GM19463 (cell line): ENCODE measurements around the gene WWOX.

Experiments
- ATAC-seq: cut with Tn5 transposase; IDR thresholded peaks from one replicate; pipeline ENCODE4 v1.9.1; 2021; ENCODE audit warnings: mild to moderate bottlenecking, moderate library complexity; ENCODE audit not compliant: unreplicated experiment

WWOX gene

GRCh38 chr16:78906135-78906534, 806.7 kb downstream of the WWOX start:
- ATAC-seq = no peak

GRCh38 chr16:78909226-78909625, 809.8 kb downstream of the WWOX start:
- no peak for ATAC-seq

GRCh38 chr16:78915811-78916345, 816.4 kb downstream of the WWOX start:
- ATAC-seq = no peak

- no peak for ATAC-seq
These were observed 817.6 kb downstream of the WWOX start for GRCh38 chr16:78916928-78917545.

- no peak for ATAC-seq
These were observed 819.4 kb downstream of the WWOX start for GRCh38 chr16:78918805-78919305.

- ATAC-seq = no peak
These were observed 820.4 kb downstream of the WWOX start for GRCh38 chr16:78919852-78920251.

- no peak for ATAC-seq
These were observed 821.2 kb downstream of the WWOX start for GRCh38 chr16:78920621-78921020.

- no peak for ATAC-seq
These were observed 825.8 kb downstream of the WWOX start for GRCh38 chr16:78925083-78925767.

- ATAC-seq = no peak
These were observed 827.3 kb downstream of the WWOX start for GRCh38 chr16:78926723-78927210.

GRCh38 chr16:78927766-78928165, 828.3 kb downstream of the WWOX start:
- ATAC-seq = no peak

GRCh38 chr16:78929841-78930240, 830.4 kb downstream of the WWOX start:
- ATAC-seq = no peak

- no peak for ATAC-seq
These were observed 831.1 kb downstream of the WWOX start for GRCh38 chr16:78930561-78930960.

- ATAC-seq = no peak
These were observed 831.8 kb downstream of the WWOX start for GRCh38 chr16:78931267-78931666.

GRCh38 chr16:78931678-78932077, 832.2 kb downstream of the WWOX start:
- no peak for ATAC-seq

GRCh38 chr16:78932355-78932943, 833.0 kb downstream of the WWOX start:
- no peak for ATAC-seq

- ATAC-seq = no peak
These were observed 836.6 kb downstream of the WWOX start for GRCh38 chr16:78936060-78936459.

- ATAC-seq = no peak
These were observed 840.1 kb downstream of the WWOX start for GRCh38 chr16:78939597-78939996.

GRCh38 chr16:78942625-78943245, 843.3 kb downstream of the WWOX start:
- ATAC-seq = no peak

- ATAC-seq = no peak
These were observed 845.9 kb downstream of the WWOX start for GRCh38 chr16:78945336-78945735.

GRCh38 chr16:78946556-78946955, 847.1 kb downstream of the WWOX start:
- no peak for ATAC-seq

GRCh38 chr16:78950768-78951167, 851.3 kb downstream of the WWOX start:
- no peak for ATAC-seq
